IMR-90 (cell line): ENCODE measurements around the gene NFATC1. TPM values are rescaled to one million over a fixed set of nuclear protein-coding genes. Genes with fewer than 3 reads are reported as not detected.

Experiments
- ATAC-seq: fragments of 200-7000 bp; cut with Tn5 transposase; 2 replicates; pipeline ENCODE4 v1.9.1; 2020; ENCODE audit warnings: low read depth, mild to moderate bottlenecking, moderate library complexity
- BruUV-seq: library from RNA; stranded (reverse); fragments of 400-500 nt; replicated peaks from 2 replicates; lab custom pipeline; 2021; lab: Mats Ljungman, UMichigan
- CTCF ChIA-PET: fragments of 300-600 bp; formaldehyde crosslinking; extraction: SDS; loops from one replicate; lab custom pipeline; 2021; ENCODE audit warnings: antibody characterized with exemption; lab: Yijun Ruan, JAX
- POLR2A ChIA-PET: fragments of 300-600 bp; sonication (Branson Sonifier 250); formaldehyde crosslinking; loops from one replicate; lab custom pipeline; 2022; ENCODE audit warnings: antibody characterized with exemption; ENCODE audit not compliant: unreplicated experiment; lab: Charles Lee
- DNase-seq: peaks from one replicate; pipeline ENCODE4 v3.0.0; 2013
- H2AFZ ChIP-seq: replicated peaks from 2 replicates; pipeline ENCODE3; 2013; ENCODE audit warnings: low read length, mild to moderate bottlenecking; ENCODE audit not compliant: poor library complexity
- H2AK5ac ChIP-seq: 2 replicates; pipeline ENCODE4 v1.6.1; 2013; ENCODE audit warnings: low read depth, low read length, inconsistent platforms
- H2AK9ac ChIP-seq: replicated peaks from 2 replicates; pipeline ENCODE3; 2013; ENCODE audit warnings: mild to moderate bottlenecking, low read depth, low read length, moderate library complexity; ENCODE audit not compliant: poor library complexity
- H2BK120ac ChIP-seq: 2 replicates; pipeline ENCODE4 v1.6.1; 2013; ENCODE audit warnings: low read depth, low read length, inconsistent platforms
- H2BK15ac ChIP-seq: 3 replicates; pipeline ENCODE4 v1.6.1; 2013; ENCODE audit warnings: low read depth, low read length, inconsistent platforms
- H2BK20ac ChIP-seq: 2 replicates; pipeline ENCODE4 v1.6.1; 2013; ENCODE audit warnings: low read depth, mild to moderate bottlenecking, inconsistent platforms, low read length, moderate library complexity
- H2BK5ac ChIP-seq: 2 replicates; pipeline ENCODE4 v1.6.1; 2013; ENCODE audit warnings: mild to moderate bottlenecking, low read depth, low read length, inconsistent platforms; ENCODE audit not compliant: poor library complexity, severe bottlenecking
- H3K14ac ChIP-seq: replicated peaks from 2 replicates; pipeline ENCODE4 v1.6.1; 2013; ENCODE audit warnings: low read depth, low read length, inconsistent platforms
- H3K18ac ChIP-seq: 2 replicates; pipeline ENCODE4 v1.6.1; 2013; ENCODE audit warnings: low read depth, low read length, control low read depth
- H3K23ac ChIP-seq: 2 replicates; pipeline ENCODE4 v1.6.1; 2013; ENCODE audit warnings: low read depth, low read length, inconsistent platforms
- H3K27ac ChIP-seq: 2 replicates; pipeline ENCODE4 v1.5.1; 2013; ENCODE audit warnings: mild to moderate bottlenecking, control low read depth, low read length; ENCODE audit not compliant: insufficient read depth
- H3K27me3 ChIP-seq: 2 replicates; pipeline ENCODE4 v1.6.1; 2013; ENCODE audit warnings: low read length; ENCODE audit not compliant: control insufficient read depth, insufficient read depth
- H3K36me3 ChIP-seq: 2 replicates; pipeline ENCODE4 v1.6.1; 2013; ENCODE audit warnings: low read length, mixed read lengths; ENCODE audit not compliant: control insufficient read depth, insufficient read depth
- H3K4ac ChIP-seq: 2 replicates; pipeline ENCODE4 v1.6.1; 2013; ENCODE audit warnings: low read depth, low read length, inconsistent platforms
- H3K4me1 ChIP-seq: 2 replicates; pipeline ENCODE4 v1.6.1; 2013; ENCODE audit warnings: low read length, mixed read lengths; ENCODE audit not compliant: control insufficient read depth, insufficient read depth
- H3K4me2 ChIP-seq: 2 replicates; pipeline ENCODE4 v1.6.1; 2013; ENCODE audit warnings: low read depth, mild to moderate bottlenecking, control low read depth, low read length, moderate library complexity
- H3K4me3 ChIP-seq: 2 replicates; pipeline ENCODE4 v1.5.1; 2013; ENCODE audit warnings: low read depth, mild to moderate bottlenecking, control low read depth, low read length, moderate library complexity; ENCODE audit not compliant: insufficient read depth
- H3K56ac ChIP-seq: 2 replicates; pipeline ENCODE4 v1.6.1; 2013; ENCODE audit warnings: low read length, inconsistent platforms; ENCODE audit not compliant: insufficient read depth; ENCODE audit errors: extremely low read depth
- H3K79me1 ChIP-seq, 2 experiments: 2 replicates each; pipeline ENCODE4 v1.6.1; 2013; ENCODE audit warnings: low read length in 2 of 2, inconsistent platforms in 1 of 2, low read depth in 1 of 2
- H3K9ac ChIP-seq: 2 replicates; pipeline ENCODE4 v1.6.1; 2013; ENCODE audit warnings: low read depth, low read length, control low read depth
- H3K9me1 ChIP-seq: 2 replicates; pipeline ENCODE4 v1.6.1; 2013; ENCODE audit warnings: low read length, inconsistent platforms; ENCODE audit not compliant: insufficient read depth
- H3K9me3 ChIP-seq: 2 replicates; pipeline ENCODE4 v1.6.1; 2013; ENCODE audit warnings: low read length; ENCODE audit not compliant: control insufficient read depth, insufficient read depth
- H4K20me1 ChIP-seq: 2 replicates; pipeline ENCODE4 v1.6.1; 2013; ENCODE audit warnings: low read length, inconsistent platforms; ENCODE audit not compliant: insufficient read depth
- H4K5ac ChIP-seq: 2 replicates; pipeline ENCODE4 v1.6.1; 2013; ENCODE audit warnings: mild to moderate bottlenecking, low read depth, low read length, control low read depth
- H4K8ac ChIP-seq, 2 experiments: 2 replicates each; pipeline ENCODE4 v1.6.1; 2013; ENCODE audit warnings: low read depth in 2 of 2, low read length in 2 of 2, control low read depth in 1 of 2, inconsistent platforms in 1 of 2
- H4K91ac ChIP-seq: 2 replicates; pipeline ENCODE4 v1.6.1; 2013; ENCODE audit warnings: low read depth, low read length, inconsistent platforms; ENCODE audit not compliant: insufficient read depth
- BHLHE40 ChIP-seq: fragments of 150-350 bp; IDR thresholded peaks from 2 replicates; pipeline ENCODE4 v1.6.1; 2016; ENCODE audit warnings: mild to moderate bottlenecking, low read depth, low read length
- FOS ChIP-seq: fragments of 150-350 bp; IDR thresholded peaks from 2 replicates; pipeline ENCODE4 v1.6.1; 2016; ENCODE audit warnings: low read depth, low read length
- NFE2L2 ChIP-seq: fragments of 150-350 bp; IDR thresholded peaks from 2 replicates; pipeline ENCODE4 v1.6.1; 2016; ENCODE audit warnings: low read depth, mild to moderate bottlenecking, low read length
- POLR2A ChIP-seq: IDR thresholded peaks from 2 replicates; pipeline ENCODE4 v1.6.1; 2012; ENCODE audit warnings: mild to moderate bottlenecking, low read depth, low read length
- RCOR1 ChIP-seq: IDR thresholded peaks from 2 replicates; pipeline ENCODE4 v1.6.1; 2012; ENCODE audit warnings: mild to moderate bottlenecking, low read length, improper control_type of control experiment; ENCODE audit not compliant: insufficient replicate concordance
- WGBS, 2 experiments: methylation state at CpG; one replicate each; pipeline versions ENCODE4 v1.1.5 to v1.1.7; 2013; ENCODE audit warnings: missing lambda C conversion rate in 2 of 2; ENCODE audit not compliant: insufficient read length in 1 of 2; ENCODE audit errors: extremely low coverage in 2 of 2; 5-methylcytosine and 5-hydroxymethylcytosine counted together
- dilution Hi-C: fragments of 300-500 bp; cut with HindIII; formaldehyde crosslinking; loops from one replicate; pipeline ENCODE4 v1.14.3; 2018; ENCODE audit warnings: low sequenced_read_pairs; ENCODE audit not compliant: unreplicated experiment
- in situ Hi-C: fragments of 300-500 bp; cut with MboI; formaldehyde crosslinking; loops from 3 replicates; pipeline ENCODE4 v1.14.3; 2019; ENCODE audit warnings: low sequenced_read_pairs, inconsistent platforms, mixed read lengths
- intact Hi-C: fragments of 100-400 bp; cut with micrococcal nuclease; formaldehyde crosslinking; loops from 2 replicates; pipeline ENCODE4 v1.10.0; 2022
- polyA plus RNA-seq, 3 experiments: library from polyadenylated mRNA; depleted of rRNA; stranded (reverse); fragments of >200 nt; gene quantifications; 2 replicates each; pipeline ENCODE4 v1.2.3, GENCODE V29; 2012; ENCODE audit warnings: low replicate concordance in 1 of 3
- total RNA-seq: library from RNA; depleted of rRNA; stranded (reverse); fragments of >200 nt; gene quantifications from 2 replicates; pipeline ENCODE4 v1.2.3, GENCODE V29; 2012
- TF ChIP-seq, protein P1 (sequence below): fragments of 150-350 bp; IDR thresholded peaks from 2 replicates; pipeline ENCODE4 v1.6.1; 2016; ENCODE audit warnings: low read depth, mild to moderate bottlenecking, low read length, moderate library complexity, borderline replicate concordance
- TF ChIP-seq, protein P2 (sequence below): conservative IDR thresholded peaks from 2 replicates; pipeline ENCODE4 v1.5.1; 2012; ENCODE audit warnings: mild to moderate bottlenecking, low read depth, low read length, improper control_type of control experiment

NFATC1 gene
- total and polyA plus RNA-seq, 2 of the 4 experiments (the other 2 are of a cell fraction), result 0.36 to 1.8 TPM

DNA sequence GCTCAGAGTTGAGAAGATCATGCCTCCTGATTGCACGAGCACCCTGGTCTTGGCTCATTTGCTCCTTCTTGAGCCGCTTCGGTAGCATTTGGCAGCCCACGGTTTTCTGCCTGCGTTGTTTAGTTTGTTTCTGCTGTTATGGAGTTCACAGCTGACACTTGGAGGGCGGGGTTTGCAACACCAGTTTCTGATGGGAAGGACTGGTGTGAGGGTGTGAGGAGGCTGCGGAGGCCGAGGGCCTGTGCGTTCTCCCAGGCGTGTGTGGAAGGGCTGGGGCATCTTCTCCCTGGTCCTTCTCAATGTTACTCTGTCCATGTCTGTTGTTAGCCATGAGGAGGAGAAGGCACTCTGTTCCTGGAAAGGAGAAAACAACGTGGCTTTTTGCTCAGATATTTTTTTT, 22.9 kb downstream of the NFATC1 start:
- TF ChIP-seq, protein P1, sequence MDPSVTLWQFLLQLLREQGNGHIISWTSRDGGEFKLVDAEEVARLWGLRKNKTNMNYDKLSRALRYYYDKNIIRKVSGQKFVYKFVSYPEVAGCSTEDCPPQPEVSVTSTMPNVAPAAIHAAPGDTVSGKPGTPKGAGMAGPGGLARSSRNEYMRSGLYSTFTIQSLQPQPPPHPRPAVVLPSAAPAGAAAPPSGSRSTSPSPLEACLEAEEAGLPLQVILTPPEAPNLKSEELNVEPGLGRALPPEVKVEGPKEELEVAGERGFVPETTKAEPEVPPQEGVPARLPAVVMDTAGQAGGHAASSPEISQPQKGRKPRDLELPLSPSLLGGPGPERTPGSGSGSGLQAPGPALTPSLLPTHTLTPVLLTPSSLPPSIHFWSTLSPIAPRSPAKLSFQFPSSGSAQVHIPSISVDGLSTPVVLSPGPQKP, result no peak
- TF ChIP-seq NFE2L2, result no peak
- no peak for TF ChIP-seq FOS
- TF ChIP-seq POLR2A, result no peak
- TF ChIP-seq, protein P2, sequence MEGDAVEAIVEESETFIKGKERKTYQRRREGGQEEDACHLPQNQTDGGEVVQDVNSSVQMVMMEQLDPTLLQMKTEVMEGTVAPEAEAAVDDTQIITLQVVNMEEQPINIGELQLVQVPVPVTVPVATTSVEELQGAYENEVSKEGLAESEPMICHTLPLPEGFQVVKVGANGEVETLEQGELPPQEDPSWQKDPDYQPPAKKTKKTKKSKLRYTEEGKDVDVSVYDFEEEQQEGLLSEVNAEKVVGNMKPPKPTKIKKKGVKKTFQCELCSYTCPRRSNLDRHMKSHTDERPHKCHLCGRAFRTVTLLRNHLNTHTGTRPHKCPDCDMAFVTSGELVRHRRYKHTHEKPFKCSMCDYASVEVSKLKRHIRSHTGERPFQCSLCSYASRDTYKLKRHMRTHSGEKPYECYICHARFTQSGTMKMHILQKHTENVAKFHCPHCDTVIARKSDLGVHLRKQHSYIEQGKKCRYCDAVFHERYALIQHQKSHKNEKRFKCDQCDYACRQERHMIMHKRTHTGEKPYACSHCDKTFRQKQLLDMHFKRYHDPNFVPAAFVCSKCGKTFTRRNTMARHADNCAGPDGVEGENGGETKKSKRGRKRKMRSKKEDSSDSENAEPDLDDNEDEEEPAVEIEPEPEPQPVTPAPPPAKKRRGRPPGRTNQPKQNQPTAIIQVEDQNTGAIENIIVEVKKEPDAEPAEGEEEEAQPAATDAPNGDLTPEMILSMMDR, result no peak
- TF ChIP-seq RCOR1, result no peak
- TF ChIP-seq BHLHE40, result no peak
- Histone ChIP-seq H2AFZ (no peak overlapping the region), H3K27me3 (no peaks in the 10 kb centered on the region), H3K9me3 (no peaks in the 10 kb centered on the region), H3K18ac (no peak overlapping the region), H4K5ac (no peak overlapping the region), H4K91ac (no peak overlapping the region), H4K8ac (no peak overlapping the region), H3K4me1 (no peaks in the 10 kb centered on the region; the same call in 1 of the 2 replicates), H2AK9ac (no peak overlapping the region), H3K9me1 (no peaks in the 10 kb centered on the region), H2BK20ac (no peak overlapping the region), H2BK5ac (no peak overlapping the region), H2BK120ac (no peak overlapping the region), H3K79me1 (no peaks in the 10 kb centered on the region), H3K14ac (no peak overlapping the region), H2AK5ac (no peak overlapping the region), H2BK15ac (no peak overlapping the region), H3K27ac (no peak overlapping the region), H3K4me3 (no peak overlapping the region), H3K56ac (no peak overlapping the region), H3K36me3 (peaks cover 4% of the 10 kb centered on the region; the same call in 1 of the 2 replicates), H3K9ac (no peak overlapping the region), H3K4ac (no peak overlapping the region), H3K4me2 (no peak overlapping the region), H4K20me1 (no peaks in the 10 kb centered on the region), H3K23ac (no peak overlapping the region)
- ChIA-PET CTCF (no interaction called here), POLR2A (no interaction called here)
- dilution Hi-C loops (no loop called here), intact Hi-C loops (no loop called here), in situ Hi-C loops (no loop called here)
- 90% methylated on average over 2 of the region's 11 CpGs; no CpG with 5 or more reads in 1 of the 2 experiments for WGBS, 2 experiments
- no TSS peak for BruUV-seq
- no peak for DNase-seq
- ATAC-seq, result no peak
